Ovary (tissue), 3 donors: Measurements from ENCODE around the gene NFS1.

Experiments
- CTCF ChIP-seq, 3 donors: fragments of 450-650 bp in 2 of 3; fragments of 200-600 bp in 1 of 3; IDR thresholded peaks; one replicate each; pipeline versions ENCODE4 v1.5.1 to v1.8.0; 2016 to 2022; ENCODE audit warnings: antibody characterized with exemption in 3 of 3, mild to moderate bottlenecking in 1 of 3
- POLR2A ChIP-seq: fragments of 450-650 bp; IDR thresholded peaks from one replicate; pipeline ENCODE4 v1.6.1; 2017; ENCODE audit warnings: antibody characterized with exemption, mild to moderate bottlenecking, moderate library complexity
- donor health status: DM: no; HTN: no; CAD: no.

DNA sequence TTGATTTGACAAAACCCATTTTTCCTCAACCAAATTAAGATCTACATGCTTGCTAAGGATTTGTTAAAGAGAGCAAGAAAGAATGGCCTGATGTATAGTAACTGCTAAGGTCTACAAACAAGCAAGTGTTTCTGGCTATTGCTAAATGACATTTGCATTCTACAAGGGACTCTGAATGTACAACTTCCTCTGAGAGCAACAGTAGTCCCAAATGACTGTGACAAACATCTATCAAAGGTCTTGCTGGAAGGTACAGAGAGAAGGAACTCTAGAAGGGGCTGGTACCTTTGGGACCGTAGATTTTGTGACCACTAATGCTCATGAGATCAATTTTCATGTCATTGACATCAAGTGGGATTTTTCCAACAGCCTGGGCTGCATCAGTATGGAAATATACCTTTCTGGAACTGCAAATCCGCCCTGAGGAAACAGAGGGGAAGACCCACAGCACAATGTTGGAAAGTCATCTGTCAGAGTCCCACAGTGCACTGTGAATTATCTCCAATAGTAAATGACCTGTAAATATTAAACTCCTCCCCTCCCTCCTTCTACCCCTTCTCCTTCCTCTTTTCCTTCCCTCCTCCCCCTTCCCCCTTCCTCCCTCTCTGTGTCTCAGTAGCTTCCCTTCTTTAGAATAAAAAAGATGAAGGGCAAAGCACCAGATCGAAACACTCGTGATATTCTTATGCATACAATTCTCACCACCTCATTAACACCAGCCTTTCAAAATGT, 18.5 kb downstream of the NFS1 start:
- TF ChIP-seq CTCF (IDR thresholded peaks at IDR 0.05) (no peak), POLR2A (no peak)
